ENCODE results near the gene FAM174C.

Gene FAM174C

GRCh38 chr19:1251330-1252220 lies 23.8 kb upstream of the FAM174C start:
- Histone ChIP-seq H3K9me3 (ENCODE audit: control insufficient read depth in 2 of 2, low read length in 2 of 2) (no peaks in the 10 kb centered on the region), H3K27ac (ENCODE audit: low read depth in 2 of 2, low read length in 2 of 2) (peak overlapping the region; percentile 96 to 99), H3K4me1 (ENCODE audit: control insufficient read depth in 2 of 2, insufficient read depth in 2 of 2, low read length in 2 of 2) (peaks cover 33 to 47% of the 10 kb centered on the region in 2 donors), H3K4me3 (ENCODE audit: low read length in 2 of 2) (peak overlapping the region; percentile 76 to 86), H3K9ac (ENCODE audit: low read depth in 1 of 2, low read length in 2 of 2) (peak overlapping the region; percentile 87 to 92), H3K36me3 (ENCODE audit: control insufficient read depth in 2 of 2, insufficient read depth in 2 of 2, low read length in 2 of 2) (peaks cover 24 to 30% of the 10 kb centered on the region in 2 donors), H3K27me3 (ENCODE audit: control insufficient read depth in 2 of 2, insufficient read depth in 2 of 2, low read length in 2 of 2) (no peaks in the 10 kb centered on the region)

DNA sequence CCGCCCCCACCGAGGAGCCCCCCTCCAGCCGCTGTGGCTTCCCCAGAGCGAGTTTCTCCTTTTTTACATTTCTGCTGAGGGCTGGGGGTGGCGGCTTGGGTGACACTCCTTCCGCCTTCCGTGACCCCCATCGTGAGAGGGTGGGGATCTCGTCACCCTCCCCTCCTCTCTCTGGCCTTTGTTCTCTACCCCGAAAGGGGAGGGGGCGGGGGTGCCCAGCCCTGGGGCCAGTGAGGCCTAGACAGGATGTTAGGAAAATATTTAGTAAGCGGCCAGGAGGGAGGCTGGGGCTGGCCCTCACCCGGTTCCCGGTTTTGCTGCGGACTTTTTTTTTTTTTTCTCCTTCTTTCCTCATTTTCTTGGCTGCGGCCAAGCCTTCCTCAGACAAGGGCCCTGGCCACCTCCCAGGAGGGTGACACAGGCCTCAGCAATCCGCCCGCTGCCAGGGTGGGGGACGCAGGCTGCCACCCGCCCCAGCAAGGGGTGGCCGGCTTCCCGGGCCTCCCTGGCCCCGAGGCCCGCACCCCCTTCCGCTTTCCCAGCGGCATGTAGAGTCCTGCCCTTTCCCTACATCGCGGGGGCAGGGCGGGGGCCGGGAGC lies 23.0 kb upstream of the FAM174C start:
- H3K4me3 ChIP-seq (ENCODE audit: low read length in 2 of 2), result peak overlapping the region; percentile 76 to 86
- H3K27ac ChIP-seq (ENCODE audit: low read depth in 2 of 2, low read length in 2 of 2), result peak overlapping the region; percentile 96 to 99
- H3K4me1 ChIP-seq (ENCODE audit: control insufficient read depth in 2 of 2, insufficient read depth in 2 of 2, low read length in 2 of 2), result peaks cover 37 to 50% of the 10 kb centered on the region in 2 donors
- peaks cover 30 to 36% of the 10 kb centered on the region in 2 donors for H3K36me3 ChIP-seq (ENCODE audit: control insufficient read depth in 2 of 2, insufficient read depth in 2 of 2, low read length in 2 of 2)
- peak overlapping the region; percentile 72 to 92 for H3K9ac ChIP-seq (ENCODE audit: low read depth in 1 of 2, low read length in 2 of 2)
- H3K27me3 ChIP-seq (ENCODE audit: control insufficient read depth in 2 of 2, insufficient read depth in 2 of 2, low read length in 2 of 2), result no peaks in the 10 kb centered on the region
- H3K9me3 ChIP-seq (ENCODE audit: control insufficient read depth in 2 of 2, low read length in 2 of 2), result no peaks in the 10 kb centered on the region

DNA sequence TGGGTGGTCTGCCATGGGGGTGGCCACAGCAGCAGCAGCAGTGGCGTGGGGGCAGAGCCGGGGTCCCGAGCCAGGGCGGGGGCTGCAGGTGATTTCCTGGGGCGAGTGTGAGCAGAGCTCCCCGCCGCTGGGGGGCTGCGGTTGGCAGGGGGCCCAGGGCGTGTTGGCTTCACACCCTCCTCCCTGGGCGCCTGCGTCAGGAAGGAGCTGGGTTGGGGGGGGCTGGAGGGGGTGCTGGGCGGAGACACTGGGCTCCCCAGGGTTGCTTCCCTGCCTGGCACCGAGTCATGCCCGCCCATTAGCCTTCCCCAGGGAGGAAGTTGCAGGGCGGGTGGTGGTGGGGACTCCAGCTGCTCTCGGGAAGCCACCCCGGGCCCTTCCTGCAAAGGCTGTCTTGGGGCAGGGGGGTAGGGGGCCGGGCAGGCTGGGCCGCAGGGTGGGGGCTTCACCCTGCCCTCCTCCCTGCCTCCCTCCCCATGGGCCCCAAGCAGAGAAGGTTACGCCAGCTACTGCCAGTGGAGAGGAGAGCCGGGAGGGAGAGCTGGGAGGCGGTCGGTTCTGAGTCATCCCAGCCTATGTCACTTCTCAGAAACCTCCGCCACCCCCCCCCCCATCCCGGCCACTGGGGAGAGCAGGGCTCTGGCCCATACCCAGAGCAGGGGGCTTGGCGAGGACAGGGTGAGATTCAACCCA lies 22.4 kb upstream of the FAM174C start:
- no peaks in the 10 kb centered on the region for H3K9me3 ChIP-seq (ENCODE audit: control insufficient read depth in 2 of 2, low read length in 2 of 2)
- no peaks in the 10 kb centered on the region for H3K27me3 ChIP-seq (ENCODE audit: control insufficient read depth in 2 of 2, insufficient read depth in 2 of 2, low read length in 2 of 2)
- peak overlapping the region; percentile 72 to 92 for H3K9ac ChIP-seq (ENCODE audit: low read depth in 1 of 2, low read length in 2 of 2)
- H3K36me3 ChIP-seq (ENCODE audit: control insufficient read depth in 2 of 2, insufficient read depth in 2 of 2, low read length in 2 of 2), result peaks cover 33 to 41% of the 10 kb centered on the region in 2 donors
- H3K27ac ChIP-seq (ENCODE audit: low read depth in 2 of 2, low read length in 2 of 2), result peak overlapping the region; percentile 96 to 99
- H3K4me1 ChIP-seq (ENCODE audit: control insufficient read depth in 2 of 2, insufficient read depth in 2 of 2, low read length in 2 of 2), result peaks cover 37 to 51% of the 10 kb centered on the region in 2 donors
- H3K4me3 ChIP-seq (ENCODE audit: low read length in 2 of 2), result peak overlapping the region; percentile 55 to 86

DNA sequence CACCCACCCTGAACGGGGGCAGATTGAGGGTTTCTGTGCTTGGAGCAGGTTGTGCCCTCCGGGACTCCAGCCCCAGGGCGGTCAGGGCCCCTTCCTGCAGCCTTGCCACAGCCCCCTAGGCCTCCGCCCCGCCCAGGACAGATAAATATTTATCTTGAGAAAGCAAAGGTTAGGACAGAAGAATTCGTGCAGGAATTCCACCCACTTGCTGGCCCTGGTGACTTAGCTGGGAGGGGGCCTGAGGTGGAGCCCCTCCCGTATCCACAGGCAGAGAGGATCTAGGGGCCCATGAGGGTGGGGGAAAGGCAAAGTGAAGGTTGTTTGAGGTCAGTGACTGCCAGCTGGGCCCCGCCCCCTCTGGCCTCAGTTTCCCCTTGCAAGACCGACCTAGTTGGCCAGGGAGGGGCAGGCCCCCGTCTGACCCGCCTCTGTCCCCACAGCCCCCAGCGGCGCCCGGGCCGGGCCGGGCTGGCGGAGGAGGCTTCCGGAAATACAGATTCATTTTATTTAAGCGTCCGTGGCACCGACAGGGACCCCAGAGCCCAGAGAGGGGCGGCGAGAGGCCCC lies 21.7 kb upstream of the FAM174C start:
- Histone ChIP-seq H3K4me3 (ENCODE audit: low read length in 2 of 2) (peak overlapping the region; percentile 55 to 86), H3K36me3 (ENCODE audit: control insufficient read depth in 2 of 2, insufficient read depth in 2 of 2, low read length in 2 of 2) (peaks cover 33 to 41% of the 10 kb centered on the region in 2 donors), H3K27me3 (ENCODE audit: control insufficient read depth in 2 of 2, insufficient read depth in 2 of 2, low read length in 2 of 2) (no peaks in the 10 kb centered on the region), H3K9ac (ENCODE audit: low read depth in 1 of 2, low read length in 2 of 2) (peak overlapping the region; percentile 56 to 92), H3K4me1 (ENCODE audit: control insufficient read depth in 2 of 2, insufficient read depth in 2 of 2, low read length in 2 of 2) (peaks cover 41 to 54% of the 10 kb centered on the region in 2 donors), H3K9me3 (ENCODE audit: control insufficient read depth in 2 of 2, low read length in 2 of 2) (no peaks in the 10 kb centered on the region), H3K27ac (ENCODE audit: low read depth in 2 of 2, low read length in 2 of 2) (peak overlapping the region; percentile 96 to 99)

- Histone ChIP-seq H3K4me3 (ENCODE audit: low read length in 2 of 2) (no peak overlapping the region), H3K9me3 (ENCODE audit: control insufficient read depth in 2 of 2, low read length in 2 of 2) (no peaks in the 10 kb centered on the region), H3K27ac (ENCODE audit: low read depth in 2 of 2, low read length in 2 of 2) (peak overlapping the region; percentile 96 to 99), H3K4me1 (ENCODE audit: control insufficient read depth in 2 of 2, insufficient read depth in 2 of 2, low read length in 2 of 2) (peaks cover 41 to 59% of the 10 kb centered on the region in 2 donors), H3K9ac (ENCODE audit: low read depth in 1 of 2, low read length in 2 of 2) (peak overlapping the region in 1 of 2 donors; percentile 92), H3K27me3 (ENCODE audit: control insufficient read depth in 2 of 2, insufficient read depth in 2 of 2, low read length in 2 of 2) (no peaks in the 10 kb centered on the region), H3K36me3 (ENCODE audit: control insufficient read depth in 2 of 2, insufficient read depth in 2 of 2, low read length in 2 of 2) (peaks cover 33 to 41% of the 10 kb centered on the region in 2 donors)
These were observed 21.2 kb upstream of the FAM174C start for GRCh38 chr19:1254081-1254527.

DNA sequence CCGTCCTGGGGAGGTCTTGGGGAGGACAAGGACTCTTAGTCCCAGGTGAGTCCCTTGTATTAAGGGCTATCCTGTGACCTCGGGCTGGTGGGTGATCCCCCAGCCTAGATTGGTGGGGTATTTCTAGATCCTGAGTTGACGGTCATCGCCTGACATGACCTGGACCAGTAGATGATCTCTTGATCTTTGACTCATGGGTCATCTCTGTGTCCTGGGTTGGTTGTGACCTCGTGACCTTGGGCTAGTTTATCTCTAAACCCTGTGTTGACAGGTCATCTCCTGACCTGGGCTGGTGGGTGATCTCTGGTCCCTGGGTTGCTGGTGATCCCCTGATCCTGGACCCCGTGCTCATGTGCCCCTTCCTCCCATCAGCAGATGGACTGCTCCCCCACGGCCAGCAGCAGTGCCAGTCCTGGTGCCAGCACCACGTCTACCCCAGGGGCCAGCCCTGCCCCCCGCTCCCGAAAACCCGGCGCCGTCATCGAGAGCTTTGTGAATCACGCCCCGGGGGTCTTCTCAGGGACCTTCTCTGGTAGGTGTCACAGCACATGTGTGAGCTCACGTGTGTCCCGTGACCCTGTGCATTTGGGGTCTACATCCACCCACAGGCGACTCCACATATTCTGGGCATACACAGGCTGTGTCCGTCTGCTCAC lies 20.7 kb upstream of the FAM174C start:
- Histone ChIP-seq H3K4me3 (ENCODE audit: low read length in 2 of 2) (no peak overlapping the region), H3K4me1 (ENCODE audit: control insufficient read depth in 2 of 2, insufficient read depth in 2 of 2, low read length in 2 of 2) (peaks cover 46 to 65% of the 10 kb centered on the region in 2 donors), H3K36me3 (ENCODE audit: control insufficient read depth in 2 of 2, insufficient read depth in 2 of 2, low read length in 2 of 2) (peaks cover 33 to 41% of the 10 kb centered on the region in 2 donors), H3K27ac (ENCODE audit: low read depth in 2 of 2, low read length in 2 of 2) (peak overlapping the region; percentile 96 to 99), H3K9me3 (ENCODE audit: control insufficient read depth in 2 of 2, low read length in 2 of 2) (no peaks in the 10 kb centered on the region), H3K27me3 (ENCODE audit: control insufficient read depth in 2 of 2, insufficient read depth in 2 of 2, low read length in 2 of 2) (no peaks in the 10 kb centered on the region), H3K9ac (ENCODE audit: low read depth in 1 of 2, low read length in 2 of 2) (peak overlapping the region in 1 of 2 donors; percentile 92)

DNA sequence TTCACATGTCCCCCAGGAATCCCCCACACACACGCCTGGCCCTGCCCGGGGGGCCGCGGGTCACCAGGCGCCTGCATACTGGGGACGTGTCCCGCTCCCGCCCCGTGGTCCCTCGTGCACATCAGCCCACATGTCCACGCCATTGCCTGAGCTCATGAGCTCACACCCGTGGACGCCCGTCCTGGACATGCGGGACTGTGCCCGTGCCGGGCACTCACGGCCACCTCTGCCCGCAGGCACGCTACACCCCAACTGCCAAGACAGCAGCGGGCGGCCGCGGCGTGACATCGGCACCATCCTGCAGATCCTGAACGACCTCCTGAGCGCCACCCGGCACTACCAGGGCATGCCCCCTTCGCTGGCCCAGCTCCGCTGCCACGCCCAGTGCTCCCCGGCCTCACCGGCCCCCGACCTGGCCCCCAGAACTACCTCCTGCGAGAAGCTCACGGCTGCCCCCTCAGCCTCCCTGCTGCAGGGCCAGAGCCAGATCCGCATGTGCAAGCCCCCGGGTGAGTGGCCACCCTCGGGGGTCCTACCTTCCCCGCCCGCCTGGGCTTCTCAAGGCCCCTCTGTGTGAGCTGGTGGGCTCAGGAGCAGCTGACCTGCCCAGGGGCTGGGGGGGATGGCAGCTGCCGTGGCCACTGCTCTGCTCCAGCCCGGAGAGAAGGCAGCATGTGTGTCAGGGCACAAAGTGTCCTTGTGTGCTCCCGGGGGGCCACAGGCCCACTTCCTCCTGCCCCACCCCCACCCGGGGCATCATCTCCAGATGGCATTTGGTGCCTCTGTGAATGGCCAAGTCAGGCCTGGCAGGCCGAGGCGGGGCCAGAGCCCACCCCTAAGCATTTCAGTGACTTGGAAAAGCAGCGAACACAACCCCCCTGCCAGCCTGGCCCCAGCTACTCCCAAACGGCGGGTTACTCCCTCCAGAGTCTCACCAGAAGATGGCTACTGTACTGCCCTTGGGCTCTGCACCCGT lies 19.9 kb upstream of the FAM174C start:
- peak overlapping the region; percentile 96 to 99 for H3K27ac ChIP-seq (ENCODE audit: low read depth in 2 of 2, low read length in 2 of 2)
- no peak overlapping the region for H3K4me3 ChIP-seq (ENCODE audit: low read length in 2 of 2)
- H3K36me3 ChIP-seq (ENCODE audit: control insufficient read depth in 2 of 2, insufficient read depth in 2 of 2, low read length in 2 of 2), result peaks cover 33 to 41% of the 10 kb centered on the region in 2 donors
- peaks cover 54 to 73% of the 10 kb centered on the region in 2 donors for H3K4me1 ChIP-seq (ENCODE audit: control insufficient read depth in 2 of 2, insufficient read depth in 2 of 2, low read length in 2 of 2)
- H3K27me3 ChIP-seq (ENCODE audit: control insufficient read depth in 2 of 2, insufficient read depth in 2 of 2, low read length in 2 of 2), result no peaks in the 10 kb centered on the region
- H3K9me3 ChIP-seq (ENCODE audit: control insufficient read depth in 2 of 2, low read length in 2 of 2), result no peaks in the 10 kb centered on the region
- no peak overlapping the region for H3K9ac ChIP-seq (ENCODE audit: low read depth in 1 of 2, low read length in 2 of 2)

GRCh38 chr19:1256646-1257474 lies 18.5 kb upstream of the FAM174C start:
- no peak overlapping the region for H3K4me3 ChIP-seq (ENCODE audit: low read length in 2 of 2)
- peak overlapping the region; percentile 22 to 23 for H3K27ac ChIP-seq (ENCODE audit: low read depth in 2 of 2, low read length in 2 of 2)
- H3K9me3 ChIP-seq (ENCODE audit: control insufficient read depth in 2 of 2, low read length in 2 of 2), result no peaks in the 10 kb centered on the region
- H3K9ac ChIP-seq (ENCODE audit: low read depth in 1 of 2, low read length in 2 of 2), result peak overlapping the region in 1 of 2 donors; percentile 10
- no peaks in the 10 kb centered on the region for H3K27me3 ChIP-seq (ENCODE audit: control insufficient read depth in 2 of 2, insufficient read depth in 2 of 2, low read length in 2 of 2)
- peaks cover 57 to 78% of the 10 kb centered on the region in 2 donors for H3K4me1 ChIP-seq (ENCODE audit: control insufficient read depth in 2 of 2, insufficient read depth in 2 of 2, low read length in 2 of 2)
- peaks cover 31 to 37% of the 10 kb centered on the region in 2 donors for H3K36me3 ChIP-seq (ENCODE audit: control insufficient read depth in 2 of 2, insufficient read depth in 2 of 2, low read length in 2 of 2)
